ENCODE measurements around the gene EPHA6. TPM values are rescaled to one million over a fixed set of nuclear protein-coding genes. Genes with fewer than 3 reads are reported as not detected.

Gene EPHA6
- total RNA-seq, 1 donor from 2014 or later, result not detected

GRCh38 chr3:97043411-97043810 lies 229.0 kb downstream of the EPHA6 start:
- no peaks in the 10 kb centered on the region for H3K4me1 ChIP-seq
- no peak overlapping the region for H3K27ac ChIP-seq
- no peaks in the 10 kb centered on the region for H3K27me3 ChIP-seq
- DNase-seq (no peak), ATAC-seq (no peak)
- H3K9me3 ChIP-seq, result no peaks in the 10 kb centered on the region
- no peak overlapping the region for H3K4me3 ChIP-seq
- no peaks in the 10 kb centered on the region for H3K36me3 ChIP-seq
- intact Hi-C loops (cut with DNase I), result no loop called here
- no peak for TF ChIP-seq CTCF (IDR thresholded peaks at IDR 0.05)

GRCh38 chr3:97057365-97057764 lies 243.0 kb downstream of the EPHA6 start:
- Histone ChIP-seq H3K36me3 (no peaks in the 10 kb centered on the region), H3K9me3 (no peaks in the 10 kb centered on the region), H3K4me3 (no peak overlapping the region), H3K27ac (no peak overlapping the region), H3K27me3 (no peaks in the 10 kb centered on the region), H3K4me1 (no peaks in the 10 kb centered on the region)
- DNase-seq (no peak), ATAC-seq (no peak)
- intact Hi-C loops (cut with DNase I), result no loop called here
- no peak for TF ChIP-seq CTCF (IDR thresholded peaks at IDR 0.05)

GRCh38 chr3:97059168-97059567 lies 244.8 kb downstream of the EPHA6 start:
- TF ChIP-seq CTCF (IDR thresholded peaks at IDR 0.05), result no peak
- ATAC-seq (no peak), DNase-seq (no peak)
- Histone ChIP-seq H3K9me3 (no peaks in the 10 kb centered on the region), H3K36me3 (no peaks in the 10 kb centered on the region), H3K27me3 (no peaks in the 10 kb centered on the region), H3K27ac (no peak overlapping the region), H3K4me1 (no peaks in the 10 kb centered on the region), H3K4me3 (no peak overlapping the region)
- intact Hi-C loops (cut with DNase I), result no loop called here

- intact Hi-C loops (cut with DNase I), result no loop called here
- TF ChIP-seq CTCF (IDR thresholded peaks at IDR 0.05), result no peak
- ATAC-seq, result no peak
These were observed 252.1 kb downstream of the EPHA6 start for GRCh38 chr3:97066531-97066930.

GRCh38 chr3:97070302-97070701 lies 255.9 kb downstream of the EPHA6 start:
- intact Hi-C loops (cut with DNase I), result no loop called here

More at GRCh38 chr3:97066531-97066930, 252.1 kb downstream of the EPHA6 start:
- H3K4me3 ChIP-seq, result no peak overlapping the region
- H3K27ac ChIP-seq, result no peak overlapping the region
- no peak for DNase-seq
- H3K9me3 ChIP-seq, result no peaks in the 10 kb centered on the region
- no peaks in the 10 kb centered on the region for H3K27me3 ChIP-seq
- H3K4me1 ChIP-seq, result no peaks in the 10 kb centered on the region
- H3K36me3 ChIP-seq, result no peaks in the 10 kb centered on the region

More at GRCh38 chr3:97070302-97070701, 255.9 kb downstream of the EPHA6 start:
- no peak overlapping the region for H3K4me3 ChIP-seq
- no peak overlapping the region for H3K27ac ChIP-seq
- DNase-seq, result no peak
- no peak for ATAC-seq
- H3K4me1 ChIP-seq, result no peaks in the 10 kb centered on the region
- TF ChIP-seq CTCF (IDR thresholded peaks at IDR 0.05), result no peak
- no peaks in the 10 kb centered on the region for H3K27me3 ChIP-seq
- no peaks in the 10 kb centered on the region for H3K9me3 ChIP-seq
- H3K36me3 ChIP-seq, result no peaks in the 10 kb centered on the region
